GM20000 (cell line): Measurements from ENCODE around the gene DOK3.
A peak's percentile ranks its signal among the peaks of the same experiment; 100 is the strongest.

Source experiments
- DNase-seq: peaks from one replicate; pipeline ENCODE4 v3.0.0; 2012; ENCODE audit warnings: low spot score
- CTCF ChIP-seq: IDR thresholded peaks from 2 replicates; pipeline ENCODE4 v1.5.1; 2012; ENCODE audit warnings: mild to moderate bottlenecking, control low read depth; ENCODE audit errors: extremely low read depth, missing control alignments

DOK3 gene

GRCh38 chr5:177473443-177474001, 36.1 kb downstream of the DOK3 start, which contains the start of gene DBN1:
DBN1 (minus strand) TSS chr5:177473634; CDS start chr5:177473521, 113 bp downstream.
- DNase-seq, result peak; percentile 95
- TF ChIP-seq CTCF, result no peak

- no peak for TF ChIP-seq CTCF
- DNase-seq, result peak; percentile 94
Measured at GRCh38 chr5:177472460-177473442, 36.9 kb downstream of the DOK3 start.

- no peak for TF ChIP-seq CTCF
- no peak for DNase-seq
Measured at GRCh38 chr5:177471610-177472356, 37.8 kb downstream of the DOK3 start.

- no peak for DNase-seq
- no peak for TF ChIP-seq CTCF
Measured at GRCh38 chr5:177470759-177471536, 38.7 kb downstream of the DOK3 start.

- DNase-seq, result no peak
- no peak for TF ChIP-seq CTCF
Measured at GRCh38 chr5:177469750-177470525, 39.7 kb downstream of the DOK3 start.
